Ishikawa (cell line): ENCODE results near the gene RGS10.

Experiments
- CEBPB ChIP-seq: IDR thresholded peaks from 2 replicates; pipeline ENCODE4 v1.6.1; 2012
- CREB1 ChIP-seq: IDR thresholded peaks from 2 replicates; pipeline ENCODE4 v1.6.1; 2012; ENCODE audit warnings: low read depth
- EGR1 ChIP-seq: IDR thresholded peaks from 2 replicates; pipeline ENCODE4 v1.6.1; 2012
- EP300 ChIP-seq: IDR thresholded peaks from 2 replicates; pipeline ENCODE4 v1.6.1; 2012; ENCODE audit warnings: borderline replicate concordance
- FOXM1 ChIP-seq: IDR thresholded peaks from 2 replicates; pipeline ENCODE4 v1.6.1; 2012; ENCODE audit warnings: low read depth, borderline replicate concordance
- NFIC ChIP-seq: IDR thresholded peaks from 2 replicates; pipeline ENCODE4 v1.6.1; 2012
- RAD21 ChIP-seq: IDR thresholded peaks from 2 replicates; pipeline ENCODE4 v1.6.1; 2012; ENCODE audit warnings: low read depth
- TAF1 ChIP-seq: IDR thresholded peaks from 2 replicates; pipeline ENCODE4 v1.6.1; 2012; ENCODE audit warnings: low read depth, mild to moderate bottlenecking
- TCF12 ChIP-seq: IDR thresholded peaks from 2 replicates; pipeline ENCODE4 v1.6.1; 2012; ENCODE audit warnings: low read depth
- TEAD4 ChIP-seq: IDR thresholded peaks from 2 replicates; pipeline ENCODE4 v1.6.1; 2012
- YY1 ChIP-seq: IDR thresholded peaks from 2 replicates; pipeline ENCODE4 v1.6.1; 2012; ENCODE audit warnings: low read depth
- ZBTB7A ChIP-seq: IDR thresholded peaks from 2 replicates; pipeline ENCODE4 v1.6.1; 2012; ENCODE audit warnings: low read depth
- TF ChIP-seq, protein P1 (sequence below): IDR thresholded peaks from 2 replicates; pipeline ENCODE4 v1.6.1; 2012
- TF ChIP-seq, protein P2 (sequence below): IDR thresholded peaks from 2 replicates; pipeline ENCODE4 v1.6.1; 2012; ENCODE audit warnings: low read depth, mild to moderate bottlenecking
- TF ChIP-seq, protein P3 (sequence below): IDR thresholded peaks from 2 replicates; pipeline ENCODE4 v1.6.1; 2012

Gene RGS10

DNA sequence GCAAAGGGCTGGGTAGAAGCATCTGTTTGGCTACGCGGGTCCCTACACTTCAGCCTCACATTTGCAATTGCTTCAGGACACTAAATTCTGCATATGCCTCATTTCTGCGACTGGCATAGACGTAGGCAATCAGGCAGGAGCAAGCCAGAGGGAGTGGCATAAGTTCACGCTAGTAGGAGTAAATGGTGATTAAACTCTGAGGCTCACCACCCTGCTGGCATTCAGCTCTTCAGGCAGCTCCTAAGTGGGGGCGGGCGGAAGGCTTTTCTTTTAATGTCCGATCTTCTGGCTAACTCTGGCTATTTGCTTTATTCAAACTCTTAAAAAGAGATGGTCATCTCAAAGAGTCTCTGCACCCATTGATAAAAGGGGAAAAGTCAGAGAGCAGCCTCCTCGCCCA lies 45.3 kb downstream of the RGS10 start:
- TF ChIP-seq CREB1 (no peak), EP300 (no peak), YY1 (no peak)
- TF ChIP-seq, protein P1, sequence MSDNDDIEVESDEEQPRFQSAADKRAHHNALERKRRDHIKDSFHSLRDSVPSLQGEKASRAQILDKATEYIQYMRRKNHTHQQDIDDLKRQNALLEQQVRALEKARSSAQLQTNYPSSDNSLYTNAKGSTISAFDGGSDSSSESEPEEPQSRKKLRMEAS = no peak

DNA sequence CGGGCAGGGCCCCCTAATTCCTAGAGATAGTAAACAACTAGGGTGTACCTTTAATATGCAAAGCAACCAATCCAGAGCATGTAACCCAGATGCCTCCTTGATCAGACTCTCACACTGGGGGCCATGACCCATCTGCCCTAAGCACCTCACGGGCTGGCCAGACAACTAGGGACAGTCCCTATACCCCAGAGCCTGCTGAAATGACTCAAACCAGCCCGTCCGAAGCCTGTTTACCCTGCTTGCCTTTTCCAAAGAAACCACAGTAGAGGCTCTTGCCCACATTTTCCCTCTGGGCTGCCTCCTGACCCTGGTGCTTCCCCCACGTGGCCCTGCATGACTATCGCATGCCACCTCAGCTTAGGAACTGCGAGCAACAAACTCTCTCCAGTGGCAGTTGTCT lies 46.2 kb downstream of the RGS10 start:
- TF ChIP-seq EP300 (no peak), CEBPB (no peak), EGR1 (no peak), YY1 (no peak), TCF12 (no peak), ZBTB7A (no peak), TAF1 (no peak), NFIC (no peak), RAD21 (no peak), TEAD4 (no peak), FOXM1 (no peak), CREB1 (no peak)
- TF ChIP-seq, protein P2, sequence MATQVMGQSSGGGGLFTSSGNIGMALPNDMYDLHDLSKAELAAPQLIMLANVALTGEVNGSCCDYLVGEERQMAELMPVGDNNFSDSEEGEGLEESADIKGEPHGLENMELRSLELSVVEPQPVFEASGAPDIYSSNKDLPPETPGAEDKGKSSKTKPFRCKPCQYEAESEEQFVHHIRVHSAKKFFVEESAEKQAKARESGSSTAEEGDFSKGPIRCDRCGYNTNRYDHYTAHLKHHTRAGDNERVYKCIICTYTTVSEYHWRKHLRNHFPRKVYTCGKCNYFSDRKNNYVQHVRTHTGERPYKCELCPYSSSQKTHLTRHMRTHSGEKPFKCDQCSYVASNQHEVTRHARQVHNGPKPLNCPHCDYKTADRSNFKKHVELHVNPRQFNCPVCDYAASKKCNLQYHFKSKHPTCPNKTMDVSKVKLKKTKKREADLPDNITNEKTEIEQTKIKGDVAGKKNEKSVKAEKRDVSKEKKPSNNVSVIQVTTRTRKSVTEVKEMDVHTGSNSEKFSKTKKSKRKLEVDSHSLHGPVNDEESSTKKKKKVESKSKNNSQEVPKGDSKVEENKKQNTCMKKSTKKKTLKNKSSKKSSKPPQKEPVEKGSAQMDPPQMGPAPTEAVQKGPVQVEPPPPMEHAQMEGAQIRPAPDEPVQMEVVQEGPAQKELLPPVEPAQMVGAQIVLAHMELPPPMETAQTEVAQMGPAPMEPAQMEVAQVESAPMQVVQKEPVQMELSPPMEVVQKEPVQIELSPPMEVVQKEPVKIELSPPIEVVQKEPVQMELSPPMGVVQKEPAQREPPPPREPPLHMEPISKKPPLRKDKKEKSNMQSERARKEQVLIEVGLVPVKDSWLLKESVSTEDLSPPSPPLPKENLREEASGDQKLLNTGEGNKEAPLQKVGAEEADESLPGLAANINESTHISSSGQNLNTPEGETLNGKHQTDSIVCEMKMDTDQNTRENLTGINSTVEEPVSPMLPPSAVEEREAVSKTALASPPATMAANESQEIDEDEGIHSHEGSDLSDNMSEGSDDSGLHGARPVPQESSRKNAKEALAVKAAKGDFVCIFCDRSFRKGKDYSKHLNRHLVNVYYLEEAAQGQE = no peak
- TF ChIP-seq, protein P1 = no peak
- TF ChIP-seq, protein P3, sequence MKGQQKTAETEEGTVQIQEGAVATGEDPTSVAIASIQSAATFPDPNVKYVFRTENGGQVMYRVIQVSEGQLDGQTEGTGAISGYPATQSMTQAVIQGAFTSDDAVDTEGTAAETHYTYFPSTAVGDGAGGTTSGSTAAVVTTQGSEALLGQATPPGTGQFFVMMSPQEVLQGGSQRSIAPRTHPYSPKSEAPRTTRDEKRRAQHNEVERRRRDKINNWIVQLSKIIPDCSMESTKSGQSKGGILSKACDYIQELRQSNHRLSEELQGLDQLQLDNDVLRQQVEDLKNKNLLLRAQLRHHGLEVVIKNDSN = no peak

DNA sequence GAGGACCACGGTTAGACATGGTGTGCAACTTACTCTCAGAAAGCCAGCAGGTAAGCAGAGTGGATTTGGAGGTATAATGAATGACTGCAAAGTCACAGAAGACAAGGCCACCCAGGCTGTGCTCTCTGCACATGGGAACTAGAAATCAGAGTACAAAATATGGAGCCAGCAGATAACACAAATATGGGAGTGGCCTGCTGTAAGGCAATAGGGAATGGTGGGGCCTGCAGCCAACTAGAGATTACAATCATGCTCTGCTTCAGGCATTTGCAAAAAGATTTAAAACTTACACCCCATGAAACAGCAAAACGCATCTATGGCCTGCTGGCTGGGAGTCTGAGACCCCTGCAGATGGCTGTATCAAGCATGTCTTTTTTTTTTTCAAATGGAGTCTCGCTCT lies 47.0 kb downstream of the RGS10 start:
- TF ChIP-seq ZBTB7A (no peak), RAD21 (no peak), NFIC (no peak), TAF1 (no peak), CREB1 (no peak), TCF12 (no peak)
- TF ChIP-seq, protein P1 = no peak
- TF ChIP-seq, protein P3 = no peak

DNA sequence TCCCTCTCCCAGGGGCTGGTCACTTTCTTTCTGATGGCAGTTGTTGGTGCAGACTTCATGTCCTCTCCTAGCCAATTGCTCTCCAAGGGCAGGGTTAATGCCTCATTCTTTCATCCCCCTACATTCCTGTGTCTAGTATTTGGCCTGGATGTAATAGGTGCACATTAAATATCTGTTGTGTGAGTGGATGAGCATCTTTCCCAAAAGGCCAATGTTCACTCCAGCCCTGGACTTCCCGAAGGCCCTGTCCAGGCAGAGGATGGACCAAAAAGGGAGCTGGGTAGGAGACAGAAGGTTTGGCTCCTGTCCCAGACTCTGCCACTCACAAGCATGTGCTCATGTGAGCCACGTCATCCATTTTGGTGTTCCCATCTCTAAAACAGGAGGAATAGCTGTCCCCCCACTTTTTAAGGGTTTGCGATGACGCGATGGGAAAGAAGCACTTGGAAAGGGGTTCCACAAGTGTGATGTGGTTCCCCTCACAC lies 47.5 kb downstream of the RGS10 start:
- TF ChIP-seq, protein P2 = no peak
- no peak for TF ChIP-seq EP300
- TF ChIP-seq CREB1 = no peak
- TF ChIP-seq, protein P3 = no peak
- no peak for TF ChIP-seq CEBPB
- TF ChIP-seq RAD21 = no peak
- TF ChIP-seq EGR1 = no peak
- no peak for TF ChIP-seq TCF12

DNA sequence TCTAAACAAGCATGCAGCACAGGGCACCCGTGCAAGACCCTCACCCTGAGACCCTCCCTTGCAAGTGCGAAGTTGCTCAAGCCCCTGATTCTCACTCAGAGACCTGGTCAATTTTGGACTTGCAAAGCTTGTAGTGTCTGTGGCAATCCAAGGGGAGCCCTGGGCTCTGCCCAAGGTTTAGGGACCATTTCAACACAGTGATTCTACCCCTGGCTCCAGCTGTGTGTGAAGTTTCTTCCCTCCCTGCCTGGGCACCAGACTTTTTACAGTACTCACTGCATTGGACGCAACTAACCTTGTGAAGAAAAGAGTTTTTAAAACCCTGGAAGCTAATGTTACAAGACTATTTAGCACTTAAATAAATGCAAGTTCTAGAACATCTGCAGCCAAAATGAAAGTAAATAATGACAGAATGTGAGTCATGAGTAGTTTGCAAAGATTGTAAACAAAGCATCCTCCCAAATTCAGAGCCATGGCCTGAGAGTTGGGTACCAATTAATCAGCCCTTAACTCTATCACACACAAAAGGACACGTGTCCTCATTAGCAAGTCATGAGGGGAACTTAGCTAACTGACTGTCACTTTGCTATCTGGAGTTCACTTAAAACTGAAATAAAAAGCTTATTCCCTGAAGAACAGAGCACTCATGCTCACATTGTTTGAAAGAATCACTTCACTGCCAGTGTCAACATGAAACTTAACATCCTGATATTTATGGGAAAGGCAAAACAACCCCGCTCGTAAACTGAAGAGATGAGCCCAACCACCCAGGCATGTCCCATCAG lies 48.1 kb downstream of the RGS10 start:
- TF ChIP-seq, protein P3 = no peak
- TF ChIP-seq RAD21 (no peak), CREB1 (no peak), EGR1 (no peak), TAF1 (no peak), TCF12 (no peak), TEAD4 (no peak), EP300 (no peak), NFIC (no peak), ZBTB7A (no peak), CEBPB (no peak), YY1 (no peak), FOXM1 (no peak)
- TF ChIP-seq, protein P1 = no peak
- TF ChIP-seq, protein P2 = no peak
